HepG2 (cell line): ENCODE data around the gene OR4Q3. TPM values are rescaled to one million over a fixed set of nuclear protein-coding genes. Genes with fewer than 3 reads are reported as not detected.
"Not testable (repeated sequence)": the region's sequence is repeated elsewhere in the genome, so short reads cannot be mapped to it uniquely, and the experiment has no call there.

ENCODE experiments used
- ATAC-seq: fragments of 200-7000 bp; cut with Tn5 transposase; 3 replicates; pipeline ENCODE4 v1.9.1; 2020; ENCODE audit warnings: mild to moderate bottlenecking, moderate library complexity
- BruUV-seq: library from RNA; stranded (reverse); fragments of 400-500 nt; replicated peaks from 2 replicates; lab custom pipeline; 2021; lab: Mats Ljungman, UMichigan
- CTCF ChIA-PET: fragments of 300-600 bp; formaldehyde crosslinking; extraction: SDS; loops from one replicate; lab custom pipeline; 2021; ENCODE audit warnings: low total read pairs, inconsistent platforms, low intra/inter-chr PET ratio; lab: Yijun Ruan, JAX
- POLR2A ChIA-PET: fragments of 350-600 bp; sonication (Branson Sonifier 250); formaldehyde crosslinking; loops from one replicate; lab custom pipeline; 2020; ENCODE audit warnings: antibody characterized with exemption, inconsistent platforms; lab: Yijun Ruan, JAX
- DNase-seq: peaks from one replicate; pipeline ENCODE4 v3.0.0-alpha.2; 2015; ENCODE audit warnings: low spot score
- FAIRE-seq: peaks from 3 replicates; lab custom pipeline; 2011; peaks lifted over from hg19 to GRCh38; lab: Jason Lieb, UNC
- H2AFZ ChIP-seq: one replicate; pipeline ENCODE4 v1.6.1; 2011; ENCODE audit warnings: low read length, inconsistent platforms
- H3K27ac ChIP-seq: fragments of 300-600 bp; 3 replicates; pipeline ENCODE4 v1.8.0; 2011; ENCODE audit warnings: mixed run types, mild to moderate bottlenecking, mixed read lengths, low read length, inconsistent platforms; ENCODE audit not compliant: insufficient read depth; ENCODE audit errors: extremely low read length
- H3K27me3 ChIP-seq, 2 experiments: fragments of 200-600 bp in 1 of 2; 2 replicates in 1 of 2; 3 replicates in 1 of 2; pipeline versions ENCODE4 v1.6.0 to v1.8.0; 2011; ENCODE audit warnings: low read length in 2 of 2, mild to moderate bottlenecking in 2 of 2, moderate library complexity in 2 of 2, inconsistent platforms in 1 of 2; ENCODE audit not compliant: insufficient read depth in 2 of 2, control insufficient read depth in 1 of 2
- H3K36me3 ChIP-seq, 2 experiments: fragments of 200-600 bp in 1 of 2; replicated peaks in 1 of 2; 2 replicates in 1 of 2; 3 replicates in 1 of 2; pipeline versions ENCODE4 v1.5.1 to v1.8.0; 2011; ENCODE audit warnings: low read length in 2 of 2, inconsistent platforms in 1 of 2; ENCODE audit not compliant: insufficient read depth in 2 of 2, control insufficient read depth in 1 of 2
- H3K4me1 ChIP-seq: 2 replicates; pipeline ENCODE4 v1.5.1; 2012; ENCODE audit warnings: low read length, inconsistent platforms; ENCODE audit not compliant: insufficient read depth
- H3K4me2 ChIP-seq: 2 replicates; pipeline ENCODE4 v1.6.0; 2011; ENCODE audit warnings: low read depth, low read length, inconsistent platforms
- H3K4me3 ChIP-seq, 3 experiments: fragments of 200-600 bp in 1 of 3; sonication (generic), shearing (Covaris generic) in 1 of 3; replicated peaks in 1 of 3; 2 replicates each; pipeline ENCODE4 v1.5.1; 2011 to 2016; ENCODE audit warnings: low read length in 3 of 3, inconsistent platforms in 2 of 3, low read depth in 2 of 3, mild to moderate bottlenecking in 2 of 3, control low read depth in 1 of 3, mixed read lengths in 1 of 3; ENCODE audit not compliant: insufficient read depth in 1 of 3
- H3K79me2 ChIP-seq: one replicate; pipeline ENCODE4 v1.6.1; 2011; ENCODE audit warnings: low read length, inconsistent platforms; ENCODE audit not compliant: insufficient read depth
- H3K9ac ChIP-seq: 2 replicates; pipeline ENCODE4 v1.6.0; 2011; ENCODE audit warnings: mild to moderate bottlenecking, low read depth, low read length, inconsistent platforms; ENCODE audit not compliant: insufficient read depth
- H3K9me3 ChIP-seq: 2 replicates; pipeline ENCODE4 v1.5.1; 2012; ENCODE audit warnings: mild to moderate bottlenecking, low read length
- H4K20me1 ChIP-seq: 2 replicates; pipeline ENCODE4 v1.6.0; 2011; ENCODE audit warnings: inconsistent platforms, mild to moderate bottlenecking, low read length, moderate library complexity; ENCODE audit not compliant: insufficient read depth
- JUN ChIP-seq: sonication (generic); formaldehyde crosslinking; IDR thresholded peaks from 2 replicates; pipeline ENCODE4 v1.4.0; 2020; ENCODE audit warnings: mild to moderate bottlenecking, missing genetic modification reagents
- TSC22D2 ChIP-seq: sonication (generic); formaldehyde crosslinking; IDR thresholded peaks from 2 replicates; pipeline ENCODE4 v1.5.1; 2020; ENCODE audit warnings: missing genetic modification reagents, mild to moderate bottlenecking, borderline replicate concordance
- ZFP82 ChIP-seq: sonication (generic); formaldehyde crosslinking; IDR thresholded peaks from 2 replicates; pipeline ENCODE4 v1.5.1; 2020; ENCODE audit warnings: mild to moderate bottlenecking, missing genetic modification reagents, borderline replicate concordance
- ZNF598 ChIP-seq: sonication (generic); formaldehyde crosslinking; IDR thresholded peaks from 2 replicates; pipeline ENCODE4 v1.5.1; 2020; ENCODE audit warnings: mild to moderate bottlenecking, missing genetic modification reagents, borderline replicate concordance
- WGBS: methylation state at CpG from one replicate; pipeline ENCODE4 v1.1.6; 2017; ENCODE audit warnings: low lambda C conversion rate; 5-methylcytosine and 5-hydroxymethylcytosine counted together
- in situ Hi-C: cut with HindIII; loops from 2 replicates; pipeline ENCODE4 v1.10.0; 2017; ENCODE audit warnings: low pct_unique_long_range_greater_than_20kb; ENCODE audit not compliant: extremely low pct_ligation_motif_present
- intact Hi-C: fragments of 100-400 bp; cut with micrococcal nuclease; formaldehyde crosslinking; loops from one replicate; pipeline ENCODE4 v1.10.0; 2022; ENCODE audit not compliant: unreplicated experiment
- polyA plus RNA-seq, 8 experiments: library from polyadenylated mRNA; depleted of rRNA in 3 of 8; stranded (reverse) in 7 of 8; unstranded in 1 of 8; fragments of >200 nt; fragmentation: Illumina TruSeq in 4 of 8; extraction: Trizol in 4 of 8; gene quantifications; 2 replicates each; pipeline versions ENCODE4 v1.2.1 to v1.2.3, GENCODE V29; 2011 to 2016; ENCODE audit warnings: low read depth in 4 of 8, missing spikeins in 1 of 8, mixed read lengths in 1 of 8; ENCODE audit not compliant: insufficient read depth in 1 of 8
- total RNA-seq, 5 experiments: library from RNA; depleted of rRNA; stranded (reverse); fragments of >200 nt; fragmentation: Illumina TruSeq; extraction: Trizol; gene quantifications; 2 replicates each; pipeline ENCODE4 v1.2.3, GENCODE V29; 2016; ENCODE audit warnings: low read depth in 1 of 5
- TF ChIP-seq, protein P1 (sequence below): sonication (generic); formaldehyde crosslinking; IDR thresholded peaks from 2 replicates; pipeline ENCODE4 v1.4.0; 2020; ENCODE audit warnings: mild to moderate bottlenecking, missing genetic modification reagents, borderline replicate concordance

OR4Q3 gene
- total and polyA plus RNA-seq, 2 of the 13 experiments (the other 11 are each of a cell fraction or from before 2014, with no cell fraction given), result not detected

- TF ChIP-seq TSC22D2 (CRISPR knock-in tag), result no peak
- TF ChIP-seq JUN, result no peak
- no peak for TF ChIP-seq ZNF598 (CRISPR knock-in tag)
- no peak for TF ChIP-seq ZFP82 (CRISPR knock-in tag)
- TF ChIP-seq, protein P1, sequence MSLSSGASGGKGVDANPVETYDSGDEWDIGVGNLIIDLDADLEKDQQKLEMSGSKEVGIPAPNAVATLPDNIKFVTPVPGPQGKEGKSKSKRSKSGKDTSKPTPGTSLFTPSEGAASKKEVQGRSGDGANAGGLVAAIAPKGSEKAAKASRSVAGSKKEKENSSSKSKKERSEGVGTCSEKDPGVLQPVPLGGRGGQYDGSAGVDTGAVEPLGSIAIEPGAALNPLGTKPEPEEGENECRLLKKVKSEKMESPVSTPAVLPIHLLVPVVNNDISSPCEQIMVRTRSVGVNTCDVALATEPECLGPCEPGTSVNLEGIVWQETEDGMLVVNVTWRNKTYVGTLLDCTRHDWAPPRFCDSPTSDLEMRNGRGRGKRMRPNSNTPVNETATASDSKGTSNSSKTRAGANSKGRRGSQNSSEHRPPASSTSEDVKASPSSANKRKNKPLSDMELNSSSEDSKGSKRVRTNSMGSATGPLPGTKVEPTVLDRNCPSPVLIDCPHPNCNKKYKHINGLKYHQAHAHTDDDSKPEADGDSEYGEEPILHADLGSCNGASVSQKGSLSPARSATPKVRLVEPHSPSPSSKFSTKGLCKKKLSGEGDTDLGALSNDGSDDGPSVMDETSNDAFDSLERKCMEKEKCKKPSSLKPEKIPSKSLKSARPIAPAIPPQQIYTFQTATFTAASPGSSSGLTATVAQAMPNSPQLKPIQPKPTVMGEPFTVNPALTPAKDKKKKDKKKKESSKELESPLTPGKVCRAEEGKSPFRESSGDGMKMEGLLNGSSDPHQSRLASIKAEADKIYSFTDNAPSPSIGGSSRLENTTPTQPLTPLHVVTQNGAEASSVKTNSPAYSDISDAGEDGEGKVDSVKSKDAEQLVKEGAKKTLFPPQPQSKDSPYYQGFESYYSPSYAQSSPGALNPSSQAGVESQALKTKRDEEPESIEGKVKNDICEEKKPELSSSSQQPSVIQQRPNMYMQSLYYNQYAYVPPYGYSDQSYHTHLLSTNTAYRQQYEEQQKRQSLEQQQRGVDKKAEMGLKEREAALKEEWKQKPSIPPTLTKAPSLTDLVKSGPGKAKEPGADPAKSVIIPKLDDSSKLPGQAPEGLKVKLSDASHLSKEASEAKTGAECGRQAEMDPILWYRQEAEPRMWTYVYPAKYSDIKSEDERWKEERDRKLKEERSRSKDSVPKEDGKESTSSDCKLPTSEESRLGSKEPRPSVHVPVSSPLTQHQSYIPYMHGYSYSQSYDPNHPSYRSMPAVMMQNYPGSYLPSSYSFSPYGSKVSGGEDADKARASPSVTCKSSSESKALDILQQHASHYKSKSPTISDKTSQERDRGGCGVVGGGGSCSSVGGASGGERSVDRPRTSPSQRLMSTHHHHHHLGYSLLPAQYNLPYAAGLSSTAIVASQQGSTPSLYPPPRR (CRISPR knock-in tag), result no peak
- TF ChIP-seq, all 625 proteins: peak for 0
These were observed 10.8 kb downstream of the OR4Q3 start (continued) for GRCh38 chr14:19754172-19754571.

DNA sequence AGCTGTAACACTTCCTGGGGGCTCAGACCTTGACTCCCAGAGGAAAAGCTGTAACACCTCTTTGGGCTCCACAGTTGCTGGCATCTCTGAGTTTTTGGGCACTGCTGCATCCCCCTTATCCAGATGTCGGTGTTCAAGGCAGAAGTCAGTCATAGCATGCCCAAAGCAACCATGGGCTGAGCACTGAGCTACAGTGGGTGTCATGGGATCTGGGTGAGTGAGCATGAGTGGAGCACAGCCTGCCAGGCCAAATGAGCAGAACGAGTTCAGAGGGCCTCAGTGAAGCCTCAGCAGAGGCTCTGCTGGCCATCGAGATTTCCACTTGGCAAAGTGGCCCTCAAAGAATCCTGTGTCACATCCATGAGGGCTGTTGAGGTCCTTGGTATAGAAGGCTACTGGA is 28.1 kb downstream of the OR4Q3 start:
- H3K27ac ChIP-seq, H3K9ac ChIP-seq, H2AFZ ChIP-seq, POLR2A ChIA-PET, BruUV-seq, H3K4me1 ChIP-seq, H3K9me3 ChIP-seq, H3K27me3 ChIP-seq, H3K4me2 ChIP-seq, intact Hi-C loops, in situ Hi-C loops, CTCF ChIA-PET, FAIRE-seq, ATAC-seq, H4K20me1 ChIP-seq, H3K79me2 ChIP-seq, H3K4me3 ChIP-seq, H3K36me3 ChIP-seq, DNase-seq: not testable (repeated sequence)
- WGBS, result 19% methylated on average over 2 of the region's 3 CpGs
